Activated CD8-positive, alpha-beta T cell treated with anti-CD3 and anti-CD28 coated beads for 36 hours (primary cell): Measurements from ENCODE around the gene STOM. TPM values are rescaled to one million over a fixed set of nuclear protein-coding genes. Genes with fewer than 3 reads are reported as not detected.
A peak's percentile ranks its signal among the peaks of the same experiment; 100 is the strongest.

Experiments used
- ATAC-seq: fragments of 200-7000 bp; cut with Tn5 transposase; one replicate; pipeline ENCODE4 v1.10.0; 2021; ENCODE audit warnings: mild to moderate bottlenecking, moderate library complexity
- CTCF ChIA-PET: fragments of 350-600 bp; sonication (Branson Sonifier 250); formaldehyde crosslinking; loops from one replicate; lab custom pipeline; 2021; ENCODE audit warnings: antibody characterized with exemption; lab: Charles Lee
- POLR2A ChIA-PET: fragments of 350-600 bp; sonication (Branson Sonifier 250); formaldehyde crosslinking; loops from one replicate; lab custom pipeline; 2021; ENCODE audit warnings: antibody characterized with exemption; lab: Charles Lee
- DNase-seq: peaks from one replicate; pipeline ENCODE4 v3.0.0-alpha.2; 2020
- H3K27ac Mint-ChIP-seq: one replicate; pipeline ENCODE4 v1.8.0; 2021; ENCODE audit warnings: mild to moderate bottlenecking, mixed read lengths
- H3K27me3 Mint-ChIP-seq: one replicate; pipeline ENCODE4 v1.8.0; 2021; ENCODE audit warnings: mixed read lengths
- H3K36me3 Mint-ChIP-seq: one replicate; pipeline ENCODE4 v1.8.0; 2021; ENCODE audit warnings: low read depth, mixed read lengths
- H3K4me1 Mint-ChIP-seq: one replicate; pipeline ENCODE4 v1.8.0; 2021; ENCODE audit warnings: low read depth, mixed read lengths
- H3K4me3 Mint-ChIP-seq: one replicate; pipeline ENCODE4 v1.8.0; 2021; ENCODE audit warnings: mild to moderate bottlenecking, moderate library complexity, mixed read lengths
- H3K9me3 Mint-ChIP-seq: one replicate; pipeline ENCODE4 v1.8.0; 2021; ENCODE audit warnings: mixed read lengths
- CTCF ChIP-seq: fragments of 200-600 bp; IDR thresholded peaks from one replicate; pipeline ENCODE4 v1.8.0; 2022; ENCODE audit warnings: antibody characterized with exemption, mild to moderate bottlenecking
- intact Hi-C: fragments of 100-400 bp; cut with micrococcal nuclease; formaldehyde crosslinking; loops from one replicate; pipeline ENCODE4 v1.10.0; 2022
- total RNA-seq, 2 experiments: library from RNA; stranded (reverse); gene quantifications; one replicate each; pipeline ENCODE4 v1.2.3, GENCODE V29; 2021

The STOM gene
- total RNA-seq, 2 experiments from 2014 or later, result 31.7 to 32.5 TPM

GRCh38 chr9:121289026-121289771 is 80.9 kb downstream of the STOM start:
- DNase-seq (no peak), ATAC-seq (no peak)
- ChIA-PET CTCF (interaction anchor here (0.8 to 1.7 kb wide), 6 partner anchors 10 to 110 kb away, joined by 3 to 4 read pairs (median 4); partner anchors contain the start of gene GSN), POLR2A (interaction anchor here (1.9 kb wide), 1 partner anchor 28 kb away, joined by 5 read pairs; no protein-coding TSS in a partner anchor)
- no peaks in the 10 kb centered on the region for H3K27me3 Mint-ChIP-seq
- H3K36me3 Mint-ChIP-seq, result no peaks in the 10 kb centered on the region
- no peaks in the 10 kb centered on the region for H3K9me3 Mint-ChIP-seq
- no peak overlapping the region for H3K4me3 Mint-ChIP-seq
- no peak for TF ChIP-seq CTCF
- intact Hi-C loops, result no loop called here
- peak overlapping the region; percentile 34 for H3K27ac Mint-ChIP-seq
- peaks cover 29% of the 10 kb centered on the region for H3K4me1 Mint-ChIP-seq

Other genes starting within 250 kb of the STOM start
- gene RAB14, start 168.4 kb downstream of the STOM start, total RNA-seq, result 10 to 100 TPM; 54.3 to 55.5 TPM
- 1 to 10 TPM; 1.9 to 2.2 TPM for gene GSN, start 102.1 kb downstream of the STOM start, total RNA-seq
- gene GGTA1, start 129.6 kb upstream of the STOM start, total RNA-seq, result not detected